WTC11 (cell line): ENCODE data around the gene ASIC5.

ENCODE experiments used
- CREB1 ChIP-seq: sonication (generic); formaldehyde crosslinking; IDR thresholded peaks from 2 replicates; pipeline ENCODE4 v1.8.0; 2023; ENCODE audit warnings: mild to moderate bottlenecking, missing genetic modification reagents
- CTCF ChIP-seq: fragments of 200-600 bp; IDR thresholded peaks from 2 replicates; pipeline ENCODE4 v1.8.0; 2022; ENCODE audit warnings: antibody characterized with exemption
- ESRRA ChIP-seq: sonication (generic); formaldehyde crosslinking; IDR thresholded peaks from 2 replicates; pipeline ENCODE4 v1.8.1; 2022; ENCODE audit warnings: mild to moderate bottlenecking, missing genetic modification reagents, borderline replicate concordance
- GABPB1 ChIP-seq: sonication (generic); formaldehyde crosslinking; IDR thresholded peaks from 2 replicates; pipeline ENCODE4 v1.8.1; 2023; ENCODE audit warnings: mild to moderate bottlenecking, missing genetic modification reagents
- IRF1 ChIP-seq: sonication (generic); formaldehyde crosslinking; IDR thresholded peaks from 2 replicates; pipeline ENCODE4 v1.8.0; 2023; ENCODE audit warnings: missing genetic modification reagents
- JUN ChIP-seq: sonication (generic); formaldehyde crosslinking; IDR thresholded peaks from 2 replicates; pipeline ENCODE4 v1.8.0; 2023; ENCODE audit warnings: mild to moderate bottlenecking, missing genetic modification reagents
- NFYB ChIP-seq: sonication (generic); formaldehyde crosslinking; conservative IDR thresholded peaks from 2 replicates; pipeline ENCODE4 v1.8.0; 2022; ENCODE audit warnings: low read depth, missing genetic modification reagents
- USF2 ChIP-seq: sonication (generic); formaldehyde crosslinking; IDR thresholded peaks from 2 replicates; pipeline ENCODE4 v1.8.1; 2023; ENCODE audit warnings: mild to moderate bottlenecking, missing genetic modification reagents, moderate library complexity
- ZNF512 ChIP-seq: sonication (generic); formaldehyde crosslinking; IDR thresholded peaks from 2 replicates; pipeline ENCODE4 v1.8.1; 2022; ENCODE audit warnings: missing genetic modification reagents, borderline replicate concordance

- TF ChIP-seq IRF1 (CRISPR knock-in tag) (no peak), CTCF (peak; percentile 31), GABPB1 (no peak), ESRRA (CRISPR knock-in tag) (no peak), USF2 (CRISPR knock-in tag) (no peak), ZNF512 (CRISPR knock-in tag) (no peak), JUN (no peak), CREB1 (CRISPR knock-in tag) (no peak), NFYB (CRISPR knock-in tag) (no peak)
Observed at GRCh38 chr4:155809835-155810234, 56.2 kb downstream of the ASIC5 start.
